ENCODE results near the gene FGF22.
A peak's percentile ranks its signal among the peaks of the same experiment; 100 is the strongest.
"Not testable (repeated sequence)": the region's sequence is repeated elsewhere in the genome, so short reads cannot be mapped to it uniquely, and the experiment has no call there.

The FGF22 gene

DNA sequence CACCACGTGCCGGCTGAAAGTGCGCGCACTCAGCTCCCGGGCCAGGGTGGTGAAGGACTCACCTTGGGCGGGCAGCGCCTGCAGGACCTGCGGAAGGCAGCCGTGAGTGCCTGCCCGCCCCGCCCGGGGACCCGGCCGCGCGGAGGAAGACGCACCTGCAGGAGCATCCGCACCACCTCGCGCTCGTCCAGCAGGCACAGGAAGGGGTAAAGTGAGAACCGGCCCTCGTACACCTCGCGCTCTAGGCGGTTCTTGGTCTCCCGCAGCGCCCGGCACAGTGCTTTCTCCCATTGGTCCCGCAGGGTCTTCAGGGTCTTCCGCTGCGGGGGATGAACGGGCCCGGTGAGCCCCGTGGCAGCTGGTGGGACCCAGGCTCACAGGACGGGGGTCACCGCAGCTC, 17.0 kb upstream of the FGF22 start:
- DNase-seq, result no peak

- no peak for DNase-seq
These were observed 16.3 kb upstream of the FGF22 start for GRCh38 chr19:623175-623916.

- no peak for DNase-seq
These were observed 15.7 kb upstream of the FGF22 start for GRCh38 chr19:623974-624373.

GRCh38 chr19:624433-625109, 15.1 kb upstream of the FGF22 start:
- DNase-seq, result no peak

- DNase-seq, result no peak
These were observed 14.4 kb upstream of the FGF22 start for GRCh38 chr19:625257-625656.

GRCh38 chr19:626566-626965, 13.1 kb upstream of the FGF22 start:
- DNase-seq, result not testable (repeated sequence)

GRCh38 chr19:628168-628567, 11.5 kb upstream of the FGF22 start:
- DNase-seq, result no peak

DNA sequence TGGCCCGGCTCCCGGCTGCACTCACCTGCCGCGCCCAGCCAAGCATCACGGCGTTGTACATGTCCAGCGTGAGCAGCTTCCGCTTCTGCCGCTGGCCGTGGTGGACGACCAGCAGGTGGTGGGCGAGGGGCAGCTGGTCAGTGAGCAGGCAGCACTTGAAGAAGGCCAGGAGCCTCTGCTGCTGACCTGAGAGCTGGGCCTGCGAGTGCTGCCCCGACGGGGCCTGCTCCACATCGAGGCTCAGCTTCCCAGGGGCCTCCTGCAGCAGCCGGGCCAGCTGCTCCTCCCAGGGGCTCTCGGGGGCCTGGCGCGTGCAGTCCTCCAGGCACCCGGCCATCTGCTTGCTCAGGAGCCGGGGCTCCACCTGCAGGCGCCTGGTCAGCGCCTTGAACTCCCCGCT, 10.2 kb upstream of the FGF22 start:
- DNase-seq, result not testable (repeated sequence)

DNA sequence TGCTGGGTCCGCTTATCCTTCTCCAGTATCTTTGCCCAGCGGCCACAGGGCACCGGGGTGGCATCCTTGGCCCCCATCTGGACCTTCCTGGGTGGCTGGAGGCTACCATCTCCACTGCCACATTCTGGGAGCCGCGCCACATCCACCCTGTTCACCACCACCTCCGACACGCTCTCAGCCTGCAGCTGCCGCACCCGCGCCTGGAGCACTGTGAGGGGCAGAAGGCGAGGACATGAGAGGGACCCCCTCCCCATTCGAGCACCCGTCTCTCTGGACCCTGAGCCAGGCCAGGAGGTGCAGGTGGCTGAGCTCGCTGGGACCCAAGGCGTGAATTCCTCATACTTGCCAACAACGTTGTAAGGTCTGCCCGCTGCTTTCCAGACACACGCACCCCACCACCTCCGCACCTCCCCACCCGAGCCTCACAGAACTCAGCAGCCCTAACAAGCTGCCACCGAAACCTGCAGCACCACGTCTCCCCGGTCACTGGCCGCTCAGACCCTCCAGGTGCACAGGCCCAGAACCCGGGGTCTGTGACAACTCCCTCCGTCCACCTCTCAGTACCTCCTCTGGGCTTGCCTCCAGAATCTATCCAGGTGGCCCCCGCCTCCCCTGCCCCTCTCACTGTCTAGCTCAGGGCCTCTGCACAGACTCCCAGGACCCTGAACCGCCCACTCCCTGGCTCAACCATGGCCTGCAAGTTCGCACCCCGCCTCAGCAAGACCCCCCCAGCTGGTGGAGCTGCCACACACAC, 9.5 kb upstream of the FGF22 start:
- no peak for DNase-seq

DNA sequence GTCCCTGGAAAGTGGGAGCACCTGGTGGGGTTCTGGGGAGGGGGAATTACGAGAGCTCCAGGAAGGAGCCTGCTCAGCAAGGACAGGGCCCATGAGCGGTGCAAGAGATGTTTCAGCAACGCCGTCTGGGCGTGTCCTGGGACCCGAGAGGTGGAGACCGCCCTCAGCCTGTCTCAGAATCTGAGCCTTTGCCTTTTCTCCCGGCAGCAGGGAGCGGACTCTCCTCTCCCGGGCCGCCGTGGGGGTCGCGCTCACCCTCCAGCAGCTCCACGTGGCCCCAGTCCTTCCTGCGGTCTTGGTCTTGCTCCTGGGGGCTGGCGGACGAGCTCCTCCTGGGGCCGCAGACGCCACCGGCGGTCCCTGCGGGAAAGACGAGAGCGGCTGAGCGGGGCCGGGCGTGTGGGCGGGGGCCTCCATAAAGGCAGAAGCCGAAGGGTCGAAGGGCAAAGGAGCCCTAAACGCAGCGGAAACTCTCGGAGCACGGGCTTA, 7.1 kb upstream of the FGF22 start:
- DNase-seq, result no peak

GRCh38 chr19:633068-633785, 6.5 kb upstream of the FGF22 start, which contains the start of gene POLRMT:
POLRMT (minus strand) TSS chr19:633537; CDS start chr19:633512, 25 bp downstream.
- DNase-seq, result peak; percentile 93 to 95 (median 94)

- DNase-seq, result no peak
These were observed 5.7 kb upstream of the FGF22 start for GRCh38 chr19:633786-634639.

- no peak for DNase-seq
These were observed 4.6 kb upstream of the FGF22 start for GRCh38 chr19:634975-635652.

DNA sequence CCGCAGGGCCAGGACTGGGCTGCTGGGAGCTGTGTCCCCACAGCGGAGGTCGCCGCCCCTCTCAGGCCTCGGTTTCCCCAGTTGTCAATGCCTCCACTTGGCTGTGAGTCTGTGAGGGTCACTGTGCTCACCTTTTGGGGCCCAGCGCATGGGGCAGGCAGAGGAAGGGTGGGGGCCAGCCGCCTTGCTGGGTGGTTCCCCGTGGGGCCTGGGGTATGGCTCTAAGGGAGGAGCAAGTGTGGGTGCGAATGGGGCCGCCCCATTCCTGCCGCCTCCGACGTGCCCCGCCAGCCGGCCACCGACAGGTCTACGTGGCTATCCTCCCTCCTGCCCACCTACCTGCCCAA, 800 bp upstream of the FGF22 start:
- DNase-seq, result no peak

- no peak for DNase-seq
These were observed 481 bp downstream of the FGF22 start for GRCh38 chr19:640161-640558.

GRCh38 chr19:640606-641189, 1.0 kb downstream of the FGF22 start:
- DNase-seq, result no peak

GRCh38 chr19:641702-642101, 2.0 kb downstream of the FGF22 start:
- no peak for DNase-seq

DNA sequence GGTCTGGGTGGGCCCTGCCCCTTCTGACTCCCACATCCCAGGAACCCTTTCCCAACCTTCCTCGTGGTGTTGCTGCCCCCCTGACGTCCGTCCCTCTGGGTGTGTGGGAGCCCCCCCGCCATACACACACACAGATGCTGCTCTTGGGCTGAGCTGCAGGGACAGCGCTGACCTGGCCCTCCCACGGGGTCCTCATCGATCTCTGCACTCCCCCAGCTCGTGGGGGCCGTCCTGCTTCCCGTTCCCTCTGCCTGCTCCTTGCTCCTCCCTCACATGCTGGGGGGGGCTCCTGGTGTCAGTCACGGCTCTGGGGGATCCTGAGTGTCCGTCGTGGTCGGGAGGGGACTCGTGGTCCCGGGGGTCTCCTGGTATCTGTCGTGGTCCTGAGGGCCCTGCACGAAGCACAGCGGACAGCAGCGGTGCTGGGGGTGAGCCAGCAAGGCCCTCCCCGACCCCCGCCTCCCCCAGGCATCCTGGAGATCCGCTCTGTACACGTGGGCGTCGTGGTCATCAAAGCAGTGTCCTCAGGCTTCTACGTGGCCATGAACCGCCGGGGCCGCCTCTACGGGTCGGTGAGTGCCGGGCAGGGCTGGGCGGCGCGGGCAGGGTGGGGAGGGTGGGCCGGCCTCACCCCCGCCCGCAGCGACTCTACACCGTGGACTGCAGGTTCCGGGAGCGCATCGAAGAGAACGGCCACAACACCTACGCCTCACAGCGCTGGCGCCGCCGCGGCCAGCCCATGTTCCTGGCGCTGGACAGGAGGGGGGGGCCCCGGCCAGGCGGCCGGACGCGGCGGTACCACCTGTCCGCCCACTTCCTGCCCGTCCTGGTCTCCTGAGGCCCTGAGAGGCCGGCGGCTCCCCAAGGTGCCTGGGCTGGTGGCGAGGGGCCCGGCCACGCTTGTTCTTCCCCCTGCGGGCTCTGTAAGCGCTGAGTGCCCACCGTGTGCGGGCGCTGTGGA, 3.4 kb downstream of the FGF22 start:
- no peak for DNase-seq

DNA sequence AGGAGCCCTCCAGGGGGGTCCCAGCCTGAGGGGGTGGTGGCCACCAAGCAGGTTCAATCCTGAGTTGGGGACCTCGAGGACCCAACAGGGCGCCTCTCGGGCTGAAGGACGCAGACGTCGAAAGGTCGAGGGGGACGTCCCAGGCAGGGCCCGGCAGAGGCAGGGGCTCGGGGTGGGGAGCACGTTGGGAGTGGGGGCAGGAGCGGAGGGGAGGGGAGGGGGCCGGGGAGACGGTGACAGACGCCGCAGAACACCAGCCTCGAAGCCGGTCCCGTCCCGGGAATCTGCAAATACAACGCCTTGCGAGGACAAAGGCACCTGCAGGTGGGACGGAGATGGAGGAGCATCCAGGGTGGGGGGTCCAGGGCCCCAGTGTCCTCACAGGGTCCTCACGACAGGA, 4.1 kb downstream of the FGF22 start:
- DNase-seq, result no peak

DNA sequence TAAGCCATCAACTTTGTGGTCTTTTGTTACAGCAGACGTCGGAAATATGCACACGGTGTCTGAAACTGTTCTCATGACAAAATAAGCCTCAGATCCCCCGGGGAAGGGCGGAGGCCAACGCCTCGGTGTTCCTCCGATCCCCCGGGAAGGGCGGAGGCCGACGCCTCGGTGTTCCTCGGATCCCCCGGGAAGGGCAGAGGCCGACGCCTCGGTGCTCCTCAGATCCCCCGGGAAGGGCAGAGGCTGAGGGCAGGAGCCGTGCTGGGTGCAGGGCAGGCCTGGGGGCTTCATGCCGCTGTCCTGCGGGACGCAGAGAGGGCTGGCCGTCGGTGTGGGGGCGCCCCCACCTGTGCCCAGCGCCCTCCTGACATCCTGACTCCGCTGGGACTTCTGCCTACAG, 4.7 kb downstream of the FGF22 start:
- no peak for DNase-seq

Measured in activated naive CD4-positive, alpha-beta T cell (primary cell).